Stimulated activated CD8-positive, alpha-beta memory T cell treated with anti-CD3 and anti-CD28 coated beads, Interleukin-12 subunit alpha, Interleukin-12 subunit beta, amount 100 ng/mL, for 24 hours (primary cell): Measurements from ENCODE around the gene CNNM2.
"Not testable (repeated sequence)": the region's sequence is repeated elsewhere in the genome, so short reads cannot be mapped to it uniquely, and the experiment has no call there.

Experiments used
- DNase-seq: peaks from one replicate; pipeline ENCODE4 v3.0.0-alpha.2; 2020; ENCODE audit errors: extremely low read depth

The CNNM2 gene

DNA sequence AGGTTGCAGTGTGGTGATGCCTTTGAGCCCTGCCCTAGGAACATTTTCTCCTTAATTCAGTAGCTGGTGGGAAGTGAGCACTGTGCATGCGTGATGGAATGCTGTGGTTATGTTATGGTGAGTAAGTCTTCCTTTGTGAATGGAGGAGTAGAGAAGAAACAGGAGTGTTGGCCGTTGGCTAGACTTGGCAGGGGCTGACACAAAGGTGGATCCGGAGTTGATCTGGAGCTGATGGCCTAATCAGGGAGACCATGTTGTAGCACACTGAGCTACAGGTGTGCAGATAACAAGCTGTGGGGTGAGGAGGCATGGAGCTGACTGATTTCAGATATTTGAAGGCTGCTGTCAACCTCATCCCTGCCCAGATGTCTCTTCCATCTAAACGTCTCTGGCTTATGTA is 122.3 kb downstream of the CNNM2 start:
- no peak for DNase-seq

DNA sequence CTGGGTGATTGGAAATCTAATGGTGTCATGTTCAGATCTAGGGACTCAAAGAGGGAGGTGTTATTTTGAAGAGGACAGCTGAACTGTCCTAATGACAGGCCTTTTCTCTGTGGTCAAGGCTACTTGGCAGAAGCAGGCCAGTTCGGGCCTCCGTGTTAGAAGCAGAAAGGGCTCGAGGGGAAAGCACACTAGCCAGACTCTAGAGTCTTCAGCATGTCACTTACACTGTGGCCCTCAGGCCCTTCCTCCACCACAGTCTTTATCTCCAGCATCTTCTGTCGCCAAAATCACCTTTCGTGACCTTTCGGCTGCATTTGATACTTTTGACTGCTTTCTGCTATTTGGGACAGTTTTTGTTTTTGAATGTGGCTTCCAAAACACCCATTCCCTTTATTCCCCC is 123.3 kb downstream of the CNNM2 start:
- no peak for DNase-seq

DNA sequence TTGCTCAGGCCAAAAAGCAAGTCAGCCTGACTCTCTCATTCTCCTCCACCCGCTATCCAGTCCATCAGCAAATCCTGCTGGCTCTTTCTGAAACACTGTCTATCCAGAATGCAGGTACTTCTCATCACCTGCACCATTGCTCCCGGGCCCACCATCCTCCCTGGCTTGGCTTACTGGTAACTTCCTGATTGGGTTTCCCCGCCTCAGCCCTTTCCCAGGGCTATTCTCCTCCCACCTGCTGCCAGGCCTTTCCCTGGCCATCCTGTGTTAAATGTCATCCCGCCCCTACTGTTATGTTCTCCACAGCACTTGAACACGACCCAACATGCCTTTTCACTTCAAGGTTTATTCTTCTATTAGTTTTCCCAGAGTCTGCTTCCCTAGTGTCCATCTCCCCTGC is 124.0 kb downstream of the CNNM2 start:
- no peak for DNase-seq

DNA sequence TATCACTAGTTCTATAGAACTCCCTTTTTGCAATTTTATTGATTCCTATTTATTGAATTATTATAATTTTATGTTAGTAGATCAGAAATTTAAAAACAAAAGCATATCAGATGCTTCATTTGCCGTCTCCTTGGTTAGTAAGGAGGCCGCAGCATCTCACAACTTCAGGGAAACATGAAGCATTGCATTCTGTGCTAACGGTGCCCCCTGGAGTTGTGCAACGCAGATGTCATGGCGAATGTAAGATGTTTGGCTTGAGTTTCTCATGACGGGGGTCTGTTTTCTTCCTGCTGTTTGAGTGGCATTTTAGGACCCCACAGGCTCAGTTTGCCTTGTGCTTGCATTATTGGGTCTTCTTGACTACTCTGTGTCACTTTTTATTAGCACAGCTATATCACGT is 124.8 kb downstream of the CNNM2 start:
- DNase-seq = no peak

DNA sequence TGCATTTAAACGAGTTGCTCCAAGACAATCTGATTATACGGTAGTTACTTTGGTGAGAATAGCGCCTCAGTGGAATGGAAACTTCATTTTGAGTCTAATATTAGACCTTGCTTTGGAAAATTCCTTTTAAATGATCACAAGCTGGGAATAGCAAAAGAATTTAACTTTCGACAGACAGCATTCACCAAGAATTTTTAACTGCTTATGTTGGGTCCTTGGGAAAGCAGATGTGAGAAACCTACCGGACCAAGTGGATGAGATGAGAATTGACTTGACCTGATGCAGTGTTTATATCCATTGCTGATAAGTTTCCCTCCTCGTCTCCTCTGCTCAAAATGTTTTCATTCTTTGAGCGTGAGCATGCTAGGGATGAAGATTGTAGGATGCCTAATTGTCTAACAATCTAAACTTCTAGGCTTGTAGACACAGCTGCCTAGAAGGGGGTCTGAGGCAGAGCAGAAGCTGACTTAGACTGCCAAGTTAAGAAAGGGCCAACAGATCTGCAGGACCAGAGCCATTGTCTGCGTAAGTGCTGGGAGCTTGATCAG is 126.9 kb downstream of the CNNM2 start:
- DNase-seq = no peak

DNA sequence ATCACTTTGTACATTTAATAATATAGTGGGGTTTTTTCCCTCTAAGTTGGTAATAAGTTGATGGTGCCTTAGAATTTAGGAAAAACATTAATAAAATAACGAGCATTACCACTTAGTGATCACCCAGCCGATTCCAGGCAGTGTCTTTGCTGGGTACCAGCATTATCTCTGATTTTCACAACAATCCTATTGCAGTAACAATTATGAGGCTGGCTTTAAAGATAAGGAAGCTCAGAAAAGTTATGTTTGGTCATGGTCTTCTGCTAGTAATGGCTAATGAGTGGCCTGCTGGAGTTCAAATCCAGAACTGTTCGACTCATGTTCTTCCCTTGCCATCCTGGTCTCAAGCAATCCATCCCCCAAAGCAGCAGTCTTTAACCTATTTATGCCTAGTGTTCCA is 127.9 kb downstream of the CNNM2 start:
- no peak for DNase-seq

DNA sequence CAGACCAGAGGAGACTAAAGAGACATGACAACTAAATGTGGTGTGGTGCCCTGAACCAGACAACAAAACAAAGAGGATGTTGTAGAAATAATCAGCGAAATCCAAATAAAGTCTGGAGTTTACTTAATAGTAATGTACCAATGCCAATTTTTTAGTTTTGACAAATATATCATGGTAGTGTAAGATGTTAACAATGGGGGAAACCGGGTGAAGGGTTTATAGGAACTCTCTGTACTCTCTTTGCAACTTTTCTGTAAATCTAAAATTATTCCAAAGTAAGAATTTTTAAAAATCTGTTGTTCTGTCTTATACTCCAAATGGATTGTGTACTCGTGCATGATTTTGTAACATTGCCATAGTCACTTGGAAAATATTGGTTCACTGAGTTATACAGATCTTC is 129.3 kb downstream of the CNNM2 start:
- no peak for DNase-seq

DNA sequence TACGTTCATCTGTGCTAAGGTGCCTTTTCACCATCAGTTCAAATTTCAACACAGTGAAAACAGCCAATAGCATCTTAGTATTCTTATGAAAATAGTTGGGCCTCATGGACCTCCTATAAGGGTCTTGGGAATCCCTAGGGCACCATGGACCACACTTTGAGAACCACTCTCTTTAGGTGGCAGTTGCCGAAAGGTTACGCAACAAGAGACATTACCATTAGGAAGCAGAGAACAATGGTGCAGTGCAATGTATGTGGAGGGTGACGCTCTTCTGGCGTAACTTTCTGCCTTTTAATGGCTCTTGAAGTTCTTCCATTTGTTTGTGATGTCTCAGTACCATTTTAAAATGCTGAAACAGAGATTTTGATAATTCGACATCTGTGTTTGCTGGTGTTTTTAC is 131.1 kb downstream of the CNNM2 start:
- DNase-seq = no peak

DNA sequence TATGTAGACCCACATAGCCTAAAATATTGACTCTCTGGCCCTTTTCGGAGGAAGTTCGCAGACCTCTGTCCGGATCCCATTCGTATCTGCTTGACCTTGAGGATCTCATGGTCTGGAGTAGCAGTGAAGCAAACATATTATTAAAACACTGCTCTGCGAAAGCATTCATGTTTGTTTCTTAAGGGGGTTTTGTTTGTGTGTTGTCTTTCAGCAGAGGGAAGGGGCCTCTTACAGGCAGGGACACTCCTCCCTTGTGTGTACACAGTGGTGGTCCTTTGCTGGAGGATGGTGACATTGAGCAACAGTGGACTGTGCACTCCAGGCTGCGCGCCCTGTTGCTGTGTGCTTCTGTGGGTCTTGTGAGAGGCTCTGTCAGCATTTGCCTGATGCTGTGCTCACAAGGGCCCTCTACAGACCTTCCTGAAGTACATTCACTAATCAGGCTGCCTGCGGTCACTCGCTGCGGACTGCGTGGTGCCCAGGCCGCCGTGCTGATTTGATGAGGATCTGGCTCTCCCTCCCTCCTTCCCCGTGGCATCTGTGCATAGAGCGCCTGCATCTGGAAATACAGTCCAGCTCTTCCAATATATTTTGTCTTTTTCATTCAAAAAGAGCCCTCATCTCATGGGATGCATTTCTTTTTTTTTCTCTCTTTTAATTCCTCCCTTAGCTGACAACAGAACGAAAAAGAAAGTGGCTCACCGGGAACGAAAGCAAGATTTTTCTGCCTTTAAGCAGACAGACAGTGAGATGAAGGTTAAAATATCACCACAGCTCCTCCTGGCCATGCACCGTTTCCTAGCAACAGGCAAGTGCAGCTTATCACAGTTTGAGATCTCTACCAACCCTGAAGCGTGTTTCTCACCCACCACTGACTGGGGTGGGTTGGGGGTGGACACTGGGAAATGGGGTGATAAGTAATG is 135.8 kb downstream of the CNNM2 start:
- DNase-seq = no peak

DNA sequence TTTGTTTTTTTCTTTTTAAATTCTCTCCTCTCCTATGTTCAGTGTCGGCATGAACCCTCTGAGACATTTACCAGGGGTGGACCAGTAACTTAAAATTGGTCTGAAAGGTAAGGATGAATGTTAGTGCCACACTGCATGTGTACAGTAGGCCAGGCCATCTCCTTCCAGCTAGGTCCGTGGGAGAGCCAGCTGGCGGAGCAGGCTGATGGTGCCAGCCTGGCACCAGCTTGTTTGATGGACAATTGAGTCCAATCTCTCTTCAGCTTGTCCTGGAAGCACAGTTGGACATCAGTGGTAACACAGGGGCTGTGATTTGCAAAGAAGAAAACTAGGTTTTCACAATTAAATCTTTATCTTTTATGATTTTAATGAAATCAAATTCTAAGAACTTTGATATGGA is 136.5 kb downstream of the CNNM2 start:
- DNase-seq = no peak

DNA sequence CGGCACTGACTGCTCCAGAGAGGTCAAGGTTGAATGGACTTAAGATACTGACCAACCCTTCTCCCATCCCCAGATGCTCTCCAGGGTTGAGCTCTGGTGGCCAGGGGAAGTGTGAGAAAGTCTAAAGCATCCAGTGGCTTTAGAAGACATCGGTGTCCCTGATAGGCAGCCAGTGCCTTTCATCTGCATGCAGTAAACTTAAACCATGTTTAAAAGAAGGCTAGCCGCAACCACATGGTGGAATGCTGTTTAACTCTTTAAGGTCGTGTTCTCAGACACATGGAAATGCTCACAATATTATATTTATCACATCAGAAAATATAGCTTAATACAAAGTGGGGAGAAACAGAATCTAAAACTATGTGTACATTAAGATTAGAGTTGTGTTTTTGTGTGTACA is 137.0 kb downstream of the CNNM2 start:
- DNase-seq = no peak

DNA sequence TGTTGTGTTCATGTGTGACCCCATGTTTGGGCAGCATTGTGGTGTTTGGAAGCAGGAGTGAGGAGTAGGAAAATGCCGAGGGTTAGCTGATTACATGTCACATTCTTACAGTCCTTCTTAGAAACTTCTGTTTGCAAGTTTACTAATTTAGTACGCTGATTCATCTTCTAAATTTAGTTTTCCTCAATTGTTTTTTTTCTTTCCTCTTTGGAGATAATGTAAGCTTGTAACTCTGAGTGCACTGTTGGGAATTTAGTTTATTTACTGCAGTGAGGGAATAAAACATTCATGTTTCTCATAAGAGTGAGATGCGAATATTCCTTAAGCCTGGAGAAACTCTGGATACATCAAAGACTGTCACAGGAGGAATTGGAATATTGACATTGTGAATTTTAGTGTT is 139.9 kb downstream of the CNNM2 start:
- no peak for DNase-seq

DNA sequence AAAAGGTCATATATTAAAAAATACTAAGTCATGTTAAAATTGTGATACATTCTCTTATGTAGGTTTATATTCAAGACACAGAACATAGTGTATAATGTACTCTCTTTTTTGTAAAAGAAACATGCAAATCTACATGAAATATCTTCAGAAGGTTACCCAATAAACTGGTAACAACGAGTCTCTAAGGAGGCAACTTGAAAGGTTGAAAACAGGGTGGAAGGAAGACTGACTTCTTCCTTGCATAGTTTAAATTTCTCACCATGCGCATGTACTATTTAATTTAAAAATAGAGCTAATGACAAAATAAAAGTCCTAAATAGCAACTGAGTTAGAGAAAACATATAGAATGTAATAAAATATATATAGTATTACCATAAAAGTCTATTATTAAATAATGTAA is 142.5 kb downstream of the CNNM2 start:
- DNase-seq = no peak

DNA sequence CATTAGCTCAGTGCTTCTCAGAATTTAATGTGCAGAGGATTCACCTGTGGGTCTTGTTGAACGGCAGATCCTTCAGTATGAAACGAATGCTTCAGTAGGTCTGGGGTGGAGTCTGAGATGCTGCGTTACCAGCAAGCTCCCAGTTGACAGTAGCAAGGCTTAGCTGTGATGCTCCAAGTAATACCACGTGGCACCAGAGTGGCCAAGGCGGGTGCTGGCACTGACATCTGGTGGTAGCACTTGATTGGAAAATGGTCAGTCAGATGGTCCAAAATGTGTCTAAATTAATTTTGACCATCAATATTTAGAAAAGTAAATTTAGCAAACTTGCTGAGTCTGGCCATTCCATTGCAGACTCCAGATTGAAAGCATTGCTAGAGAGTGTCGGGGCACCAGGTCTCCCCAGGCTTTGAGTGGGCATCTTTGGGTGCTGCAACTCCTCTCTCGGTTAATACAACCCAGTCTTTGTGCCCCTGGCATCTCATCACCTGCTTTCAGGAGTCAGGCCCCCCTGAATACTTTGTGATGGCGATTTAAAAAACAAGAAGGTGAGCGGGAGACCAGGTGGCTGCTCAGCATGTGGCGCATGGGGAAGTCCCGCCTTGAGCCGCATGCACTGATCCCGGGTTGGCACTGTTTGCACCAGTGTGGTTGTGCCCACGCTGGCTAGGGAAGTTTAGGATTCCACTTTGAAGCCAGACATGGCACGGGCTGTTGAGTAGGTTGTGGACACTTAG is 144.9 kb downstream of the CNNM2 start:
- no peak for DNase-seq

DNA sequence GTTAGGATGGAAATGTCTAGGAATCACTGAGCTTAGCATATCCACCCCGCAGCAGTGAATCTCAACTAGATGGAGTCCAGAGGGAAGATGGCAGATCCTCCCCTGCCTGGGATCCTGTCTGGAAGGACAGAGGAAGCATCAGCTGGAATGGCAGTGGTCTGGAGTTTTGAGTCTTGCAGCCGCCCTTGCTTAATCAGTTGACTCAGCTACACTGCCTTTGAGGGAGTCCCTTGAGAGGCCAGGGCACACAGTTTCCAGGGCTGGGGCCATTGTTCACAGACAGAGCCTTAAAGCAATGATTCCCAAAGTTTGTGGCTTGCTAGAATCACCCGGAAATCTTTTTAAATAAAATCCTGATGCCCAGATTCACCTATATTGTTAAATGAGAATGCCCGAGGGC is 146.9 kb downstream of the CNNM2 start:
- DNase-seq = no peak

DNA sequence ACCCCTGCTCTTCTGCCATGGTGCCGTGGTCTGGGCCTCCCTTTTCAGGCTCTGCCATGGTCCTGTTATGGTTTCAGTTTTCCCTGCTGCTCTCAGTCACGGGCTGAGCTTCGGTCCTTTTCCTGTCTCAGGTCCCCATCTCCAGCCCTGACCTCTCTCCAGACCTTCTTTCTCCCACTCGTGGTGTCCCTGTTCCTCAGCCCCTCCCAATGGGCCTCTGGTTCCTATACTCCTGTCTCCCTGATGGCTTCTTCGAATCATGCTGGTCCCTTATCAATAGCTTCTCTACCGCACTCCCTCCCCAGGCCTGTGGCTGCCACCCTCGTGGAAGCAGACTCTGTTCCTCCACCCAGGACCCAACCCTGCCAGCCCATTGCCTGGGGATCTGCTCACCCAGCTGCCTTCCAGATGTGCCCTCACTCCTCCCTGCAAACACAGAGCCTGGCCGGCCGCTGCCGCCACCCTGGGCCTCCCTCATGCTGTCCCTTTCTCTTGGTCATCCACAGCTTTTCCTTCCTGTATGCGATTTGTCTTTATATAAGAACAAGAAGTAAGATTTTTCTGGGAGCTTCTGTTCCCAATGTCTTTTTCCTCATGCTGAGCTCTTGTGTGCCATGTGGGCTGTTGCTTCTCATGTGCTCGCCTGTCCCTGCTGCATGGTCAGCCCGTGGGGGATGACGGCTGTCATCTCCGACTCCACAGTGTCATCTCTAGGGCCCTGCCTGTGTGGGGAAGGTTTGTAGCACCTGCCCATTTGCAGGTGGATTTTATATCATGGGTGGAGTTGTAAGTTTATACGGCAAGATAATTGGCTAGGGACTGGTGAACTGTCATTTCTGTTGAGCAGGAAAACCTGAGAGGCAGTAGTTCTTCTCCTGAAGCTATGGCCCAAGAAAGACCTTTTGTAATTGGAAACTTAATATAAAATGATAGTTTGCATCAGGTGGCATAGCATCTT is 148.3 kb downstream of the CNNM2 start:
- DNase-seq = no peak

DNA sequence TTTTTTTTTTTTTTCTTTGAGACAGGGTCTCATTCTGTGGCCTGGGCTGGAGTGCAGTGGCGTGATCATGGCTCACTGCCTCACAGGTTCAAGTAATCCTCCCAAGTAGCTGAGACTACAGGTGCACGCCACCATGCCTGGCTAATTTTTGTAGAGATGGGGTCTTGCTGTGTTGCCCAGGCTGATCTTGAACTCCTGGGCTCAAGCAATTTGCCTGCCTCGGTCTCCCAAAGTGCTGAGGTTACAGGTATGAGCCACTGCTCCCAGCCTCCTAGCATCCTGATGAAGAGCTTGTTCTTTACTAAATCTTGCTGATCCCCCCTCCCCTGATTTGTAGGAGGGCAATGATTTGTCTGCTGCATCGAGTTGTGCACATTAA is 149.0 kb downstream of the CNNM2 start:
- DNase-seq = not testable (repeated sequence)

DNA sequence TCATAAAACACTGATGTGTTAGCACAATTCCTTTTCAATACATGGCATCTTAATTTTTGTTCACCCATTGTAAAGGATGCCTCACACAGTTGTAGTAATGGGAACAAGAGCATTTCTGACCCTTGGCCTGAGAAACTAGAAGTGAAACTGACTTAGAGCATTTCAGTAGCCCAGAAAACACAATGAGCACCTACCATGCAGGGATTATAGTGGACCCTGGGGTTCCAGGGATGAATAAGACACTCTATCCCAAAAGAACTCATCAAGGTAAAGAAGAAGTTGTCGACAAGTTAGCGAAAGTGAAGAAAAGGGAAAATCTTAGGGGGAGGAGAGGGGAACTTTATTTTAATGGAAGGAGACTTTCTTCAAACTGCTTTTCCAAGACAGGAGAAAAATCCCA is 149.4 kb downstream of the CNNM2 start:
- no peak for DNase-seq

DNA sequence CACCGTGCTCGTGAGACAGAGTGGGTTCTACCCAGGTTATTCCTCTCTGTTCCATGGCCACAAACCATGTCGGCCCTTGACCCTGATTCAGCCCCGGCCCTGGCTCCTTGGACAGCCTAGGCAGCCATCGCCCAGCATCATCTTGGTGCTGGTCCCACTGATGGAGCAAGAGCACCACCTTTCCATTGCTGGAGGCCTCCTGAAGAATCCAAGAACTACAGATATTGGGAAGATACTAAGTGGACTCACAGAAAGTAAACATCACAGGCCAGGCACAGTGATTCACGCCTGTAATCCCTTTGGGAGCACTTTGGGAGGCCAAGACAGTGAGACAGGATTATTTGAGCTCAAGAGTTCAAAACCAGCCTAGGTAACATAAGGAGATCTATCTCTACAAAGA is 149.9 kb downstream of the CNNM2 start:
- no peak for DNase-seq

DNA sequence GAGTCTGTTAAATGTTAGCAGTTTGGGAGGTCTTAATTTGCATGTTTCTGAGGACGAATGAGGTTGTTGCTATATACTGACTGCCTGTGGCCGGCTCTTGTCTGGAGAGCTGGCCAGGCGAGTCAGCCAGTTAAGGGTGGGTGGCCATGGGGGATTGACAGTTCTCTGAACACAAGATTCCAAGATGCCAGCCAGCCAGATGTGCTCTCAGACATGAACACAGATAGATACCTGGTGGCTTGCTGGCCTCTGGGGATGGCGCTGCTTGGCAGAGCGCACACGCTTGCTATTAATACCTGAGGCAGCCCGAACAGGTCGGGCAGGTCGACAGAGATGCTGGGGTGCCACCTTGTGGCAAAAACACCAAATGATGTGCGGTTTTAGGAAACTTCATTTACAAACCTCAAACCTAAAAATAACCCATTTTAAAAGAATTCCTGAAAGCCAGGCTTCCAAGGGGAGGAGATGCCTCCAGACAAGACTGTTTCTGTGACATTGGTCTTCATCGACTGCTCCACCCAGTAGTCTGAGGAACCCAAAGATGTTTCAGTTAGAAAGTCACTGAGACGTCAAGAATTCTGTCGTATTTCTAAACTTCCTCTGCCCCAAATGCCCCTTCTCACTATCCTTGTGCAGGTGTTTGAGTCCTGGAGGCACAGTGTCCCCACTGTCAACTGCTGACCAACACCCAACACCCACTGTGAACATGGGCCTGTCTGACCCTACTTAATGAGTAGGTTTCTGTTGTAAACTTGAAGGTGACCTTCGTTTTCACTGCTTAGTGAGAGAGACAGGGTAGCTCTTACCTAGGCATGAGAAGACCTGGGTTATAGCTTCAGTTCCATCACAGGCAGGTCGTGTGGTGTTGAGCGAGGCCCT is 151.6 kb downstream of the CNNM2 start:
- DNase-seq = no peak

DNA sequence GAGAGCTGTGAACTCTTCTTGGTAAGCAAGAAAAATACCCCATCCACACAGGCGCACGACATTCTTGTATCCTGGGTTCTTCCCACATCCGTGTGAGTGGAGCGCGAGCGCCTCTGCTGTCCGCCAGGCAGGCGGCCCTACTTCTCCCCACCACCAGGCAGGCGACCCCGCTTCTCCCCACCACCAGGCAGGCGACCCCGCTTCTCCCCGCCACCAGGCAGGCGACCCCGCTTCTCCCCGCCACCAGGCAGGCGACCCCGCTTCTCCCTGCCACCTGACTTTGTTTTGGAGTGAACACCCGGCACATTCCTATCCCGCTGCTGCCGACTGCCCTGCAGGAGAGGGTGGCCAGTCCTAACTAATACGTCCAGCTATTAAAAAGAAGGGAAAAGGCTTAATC is 154.2 kb downstream of the CNNM2 start:
- no peak for DNase-seq
